ENCODE data around the gene STRAP.
"Not testable (repeated sequence)": the region's sequence is repeated elsewhere in the genome, so short reads cannot be mapped to it uniquely, and the experiment has no call there.

STRAP gene

DNA sequence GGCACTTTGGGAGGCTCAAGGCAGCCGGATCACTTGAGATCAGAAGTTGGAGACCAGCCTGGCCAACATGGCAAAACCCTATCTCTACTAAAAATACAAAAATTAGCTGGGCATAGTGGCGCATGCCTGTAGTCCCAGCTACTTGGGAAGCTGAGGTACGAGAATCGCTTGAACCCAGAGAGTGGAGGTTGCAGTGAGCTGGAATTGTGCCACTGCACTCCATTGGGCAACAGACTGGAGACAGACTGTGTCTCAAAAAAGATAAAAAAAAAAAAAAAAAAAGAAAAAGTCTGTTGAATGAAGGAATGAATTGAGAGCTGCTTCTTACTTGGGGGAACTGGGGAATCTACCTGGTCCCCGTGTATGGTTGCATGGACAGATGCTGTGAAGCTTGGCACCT is 31.9 kb downstream of the STRAP start:
- intact Hi-C loops (cut with DNase I); DNase-seq: not testable (repeated sequence)

- no peak for DNase-seq
- intact Hi-C loops (cut with DNase I) = no loop called here
These were observed 35.9 kb downstream of the STRAP start for GRCh38 chr12:15918066-15918465.

- intact Hi-C loops (cut with DNase I) = no loop called here
- DNase-seq = no peak
These were observed 37.2 kb downstream of the STRAP start for GRCh38 chr12:15919418-15919817.

DNA sequence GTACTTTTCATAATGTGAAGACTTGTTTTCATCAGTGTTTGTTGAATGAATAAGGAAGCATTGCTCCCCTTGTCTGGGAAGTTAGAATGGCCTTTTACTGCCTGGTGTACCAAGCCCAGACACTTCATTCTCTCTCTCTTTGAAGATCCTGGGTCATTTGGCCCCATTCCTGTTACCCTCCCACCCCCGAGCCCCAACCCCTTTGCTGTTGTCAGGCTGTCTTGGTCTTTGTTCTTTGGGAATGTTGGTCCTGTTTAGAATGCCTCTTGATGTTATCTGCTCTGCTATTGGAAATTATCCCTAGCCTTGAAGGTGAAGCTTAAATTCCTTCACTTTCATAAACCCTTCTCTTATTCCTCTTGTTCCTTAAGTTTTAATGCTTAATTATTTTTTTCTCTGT is 42.8 kb downstream of the STRAP start:
- intact Hi-C loops (cut with DNase I) = no loop called here
- DNase-seq = no peak

GRCh38 chr12:15928346-15928745 is 46.2 kb downstream of the STRAP start:
- DNase-seq = no peak

GRCh38 chr12:15928870-15929571 is 46.8 kb downstream of the STRAP start:
- peak in 1 of 10 donors; percentile 84 for DNase-seq
- intact Hi-C loops (cut with DNase I) = no loop called here

More at GRCh38 chr12:15928346-15928745, 46.2 kb downstream of the STRAP start:
- intact Hi-C loops (cut with DNase I) = no loop called here

DNA sequence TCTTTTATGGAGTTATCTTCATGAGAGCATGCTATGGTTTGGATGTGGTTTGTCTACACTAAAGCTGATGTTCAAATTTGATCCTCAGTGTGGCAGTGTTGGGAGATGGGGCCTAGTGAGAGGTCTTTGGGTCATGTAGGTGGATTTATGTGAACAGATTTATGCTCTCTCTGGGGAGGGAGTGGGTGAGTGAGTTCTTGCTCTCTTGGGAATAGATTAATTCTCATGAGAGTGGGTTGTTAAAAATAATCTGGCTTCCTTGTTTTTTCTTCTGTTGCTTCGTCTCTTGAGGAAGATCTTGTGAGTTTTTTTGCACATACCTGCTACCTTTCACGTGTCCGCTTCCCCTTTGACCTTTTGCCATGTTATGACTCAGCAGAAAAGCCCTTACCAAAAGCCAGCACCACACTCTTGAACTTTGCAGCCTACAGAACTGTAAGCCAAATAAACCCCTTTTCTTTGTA is 49.4 kb downstream of the STRAP start:
- intact Hi-C loops (cut with DNase I) = no loop called here
- DNase-seq = no peak

DNA sequence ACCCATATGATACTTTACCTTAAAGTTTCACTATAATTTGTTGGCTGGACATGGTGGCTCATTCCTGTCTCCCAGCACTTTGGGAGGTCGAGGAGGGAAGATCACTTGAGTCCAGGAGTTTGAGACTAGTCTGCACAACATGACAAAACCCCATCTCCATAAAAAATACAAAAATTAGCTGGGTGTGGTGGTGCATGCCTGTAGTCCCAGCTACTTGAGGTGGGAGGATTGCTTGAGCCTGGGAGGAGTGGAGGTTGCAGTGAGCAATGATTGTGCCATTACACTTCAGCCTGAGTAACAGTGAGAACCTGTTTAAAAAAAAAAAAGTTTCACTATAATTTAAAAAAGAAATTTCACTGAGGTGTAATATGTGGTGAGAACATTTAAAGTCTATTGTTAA is 50.1 kb downstream of the STRAP start:
- DNase-seq = no peak
- intact Hi-C loops (cut with DNase I) = no loop called here

DNA sequence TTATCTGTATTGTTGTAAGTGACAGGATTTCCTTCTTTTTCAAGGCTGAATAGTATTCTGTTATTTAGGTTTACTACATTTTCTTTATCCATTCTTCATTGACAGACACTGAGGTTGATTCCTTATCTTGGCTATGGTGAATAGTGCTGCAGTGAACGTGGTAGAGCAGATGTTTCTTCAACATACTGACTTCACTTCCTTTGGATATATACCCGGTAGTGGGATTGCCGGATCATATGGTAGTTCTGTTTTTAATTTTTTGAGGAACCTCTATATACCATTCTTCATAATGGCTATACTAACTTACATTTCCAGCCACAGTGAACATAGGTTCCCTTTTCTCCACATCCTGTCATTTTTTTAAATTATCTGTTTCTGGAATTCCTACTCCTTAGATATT is 50.8 kb downstream of the STRAP start:
- DNase-seq = no peak
- intact Hi-C loops (cut with DNase I) = no loop called here

DNA sequence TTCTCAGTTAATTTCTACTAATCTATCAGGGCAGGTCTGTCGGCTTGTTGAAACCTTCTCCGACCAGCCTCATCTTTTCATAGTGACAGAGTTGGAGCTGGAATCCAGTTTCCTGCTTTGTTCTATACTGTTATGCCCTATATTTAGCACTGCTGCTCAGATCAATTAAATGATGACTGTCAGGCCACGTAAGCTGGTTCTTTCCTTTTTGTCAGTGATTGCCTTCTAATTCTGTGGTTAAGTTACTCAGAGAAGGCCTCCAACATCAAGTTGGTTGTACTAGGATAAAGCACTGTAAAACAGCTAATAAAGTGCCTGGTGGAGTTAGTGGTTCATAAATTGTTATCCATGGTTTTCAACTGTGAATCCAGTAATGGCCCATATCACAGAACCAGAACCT is 51.6 kb downstream of the STRAP start:
- no peak for DNase-seq
- intact Hi-C loops (cut with DNase I) = no loop called here

- DNase-seq = no peak
- intact Hi-C loops (cut with DNase I) = no loop called here
These were observed 54.6 kb downstream of the STRAP start for GRCh38 chr12:15936751-15937150.

DNA sequence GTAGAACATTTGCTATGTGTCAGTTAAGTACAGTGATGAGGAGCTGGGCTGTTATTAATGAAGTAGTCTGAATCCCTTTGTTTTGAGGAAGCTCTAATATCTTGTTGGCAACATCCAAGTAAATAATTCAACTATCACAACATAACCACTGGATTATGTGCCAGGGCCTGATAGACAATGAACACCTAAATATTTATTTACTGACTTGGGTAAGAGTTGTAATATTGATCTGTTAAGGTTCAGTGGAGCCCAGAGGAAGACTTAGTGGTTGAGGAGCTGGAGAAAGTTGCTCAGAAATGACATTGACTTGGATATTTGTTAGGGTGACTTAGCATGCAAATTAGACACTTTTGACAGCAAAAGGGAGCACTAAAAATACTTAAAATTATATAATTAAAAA is 55.7 kb downstream of the STRAP start:
- DNase-seq = no peak
- intact Hi-C loops (cut with DNase I) = no loop called here

- intact Hi-C loops (cut with DNase I) = no loop called here
- DNase-seq = no peak
These were observed 56.9 kb downstream of the STRAP start for GRCh38 chr12:15939111-15939510.

DNA sequence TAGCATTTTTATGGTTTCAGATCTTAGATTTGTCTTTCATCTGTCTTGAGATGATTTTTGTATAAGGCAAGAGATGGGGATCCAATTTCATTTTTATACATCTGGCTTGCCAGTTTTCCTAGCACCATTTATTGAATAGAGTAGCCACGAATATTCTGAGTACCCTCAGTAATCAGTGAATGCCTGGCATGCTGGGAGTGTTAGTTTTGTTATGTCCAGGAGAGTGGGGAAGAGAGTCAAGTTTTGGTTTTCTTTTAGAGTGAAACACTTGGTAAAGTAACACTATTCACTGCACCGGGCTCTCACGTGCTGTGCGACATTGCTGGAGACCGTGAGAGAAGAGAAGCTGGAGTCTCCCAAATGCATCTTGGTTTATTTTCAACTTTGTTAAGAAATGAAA is 60.3 kb downstream of the STRAP start:
- no peak for DNase-seq
- intact Hi-C loops (cut with DNase I) = no loop called here

- DNase-seq; intact Hi-C loops (cut with DNase I): not testable (repeated sequence)
These were observed 61.3 kb downstream of the STRAP start for GRCh38 chr12:15943519-15943918.

DNA sequence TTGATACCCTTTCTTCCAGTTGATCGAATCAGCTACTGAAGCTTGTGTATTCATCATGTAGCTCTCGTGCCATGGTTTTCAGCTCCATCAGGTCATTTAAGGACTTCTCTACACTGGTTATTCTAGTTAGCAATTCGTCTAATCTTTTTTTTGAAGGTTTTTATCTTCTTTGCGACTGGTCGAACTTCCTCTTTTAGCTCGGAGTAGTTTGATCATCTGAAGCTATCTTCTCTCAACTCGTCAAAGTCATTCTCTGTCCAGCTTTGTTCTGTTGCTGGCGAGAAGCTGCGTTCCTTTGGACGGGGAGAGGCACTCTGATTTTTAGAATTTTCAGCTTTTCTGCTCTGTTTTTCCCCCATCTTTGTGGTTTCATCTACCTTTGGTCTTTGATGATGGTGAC is 66.3 kb downstream of the STRAP start:
- intact Hi-C loops (cut with DNase I); DNase-seq: not testable (repeated sequence)

All from posterior cingulate gyrus (tissue), 11 donors.